ENCODE results near the gene PEDS1. TPM values are rescaled to one million over a fixed set of nuclear protein-coding genes. Genes with fewer than 3 reads are reported as not detected.
"Not testable (repeated sequence)": the region's sequence is repeated elsewhere in the genome, so short reads cannot be mapped to it uniquely, and the experiment has no call there.

PEDS1 gene
- polyA plus RNA-seq, 4 donors, result 22.8 to 28.7 (median 26.5) TPM

- DNase-seq (ENCODE audit: low read depth in 4 of 4, low spot score in 3 of 4), result peak; percentile 91 to 96 (median 95)
These were observed 12.4 kb upstream of the PEDS1 start for GRCh38 chr20:50165684-50166554.

GRCh38 chr20:50163570-50164317, 10.2 kb upstream of the PEDS1 start:
- no peak for DNase-seq (ENCODE audit: low read depth in 4 of 4, low spot score in 3 of 4)

- DNase-seq (ENCODE audit: low read depth in 4 of 4, low spot score in 3 of 4), result not testable (repeated sequence)
These were observed 8.0 kb upstream of the PEDS1 start for GRCh38 chr20:50161494-50161893.

GRCh38 chr20:50153153-50153499, 397 bp downstream of the PEDS1 start:
- no peak for DNase-seq (ENCODE audit: low read depth in 4 of 4, low spot score in 3 of 4)

GRCh38 chr20:50152394-50153152, 950 bp downstream of the PEDS1 start:
- no peak for DNase-seq (ENCODE audit: low read depth in 4 of 4, low spot score in 3 of 4)

GRCh38 chr20:50151034-50151743, 2.3 kb downstream of the PEDS1 start:
- no peak for DNase-seq (ENCODE audit: low read depth in 4 of 4, low spot score in 3 of 4)

GRCh38 chr20:50149481-50150254, 3.9 kb downstream of the PEDS1 start:
- DNase-seq (ENCODE audit: low read depth in 4 of 4, low spot score in 3 of 4), result no peak

GRCh38 chr20:50146732-50147662, 6.5 kb downstream of the PEDS1 start:
- DNase-seq (ENCODE audit: low read depth in 4 of 4, low spot score in 3 of 4), result no peak

- no peak for DNase-seq (ENCODE audit: low read depth in 4 of 4, low spot score in 3 of 4)
These were observed 7.3 kb downstream of the PEDS1 start for GRCh38 chr20:50146214-50146613.

- no peak for DNase-seq (ENCODE audit: low read depth in 4 of 4, low spot score in 3 of 4)
These were observed 8.0 kb downstream of the PEDS1 start for GRCh38 chr20:50145566-50145965.

GRCh38 chr20:50144362-50144761, 9.2 kb downstream of the PEDS1 start:
- DNase-seq (ENCODE audit: low read depth in 4 of 4, low spot score in 3 of 4), result no peak

- DNase-seq (ENCODE audit: low read depth in 4 of 4, low spot score in 3 of 4), result no peak
These were observed 10.7 kb downstream of the PEDS1 start for GRCh38 chr20:50142812-50143211.

GRCh38 chr20:50141811-50142561, 11.5 kb downstream of the PEDS1 start:
- DNase-seq (ENCODE audit: low read depth in 4 of 4, low spot score in 3 of 4), result no peak

- no peak for DNase-seq (ENCODE audit: low read depth in 4 of 4, low spot score in 3 of 4)
These were observed 12.4 kb downstream of the PEDS1 start for GRCh38 chr20:50141018-50141675.

GRCh38 chr20:50140339-50140859, 13.1 kb downstream of the PEDS1 start:
- no peak for DNase-seq (ENCODE audit: low read depth in 4 of 4, low spot score in 3 of 4)

- no peak for DNase-seq (ENCODE audit: low read depth in 4 of 4, low spot score in 3 of 4)
These were observed 14.8 kb downstream of the PEDS1 start for GRCh38 chr20:50138479-50139393.

Measured in right renal pelvis (tissue), 4 donors.